HCT116 (cell line): ENCODE results near the gene TMOD1.

ENCODE experiments used
- CBX3 ChIP-seq: IDR thresholded peaks from 2 replicates; pipeline ENCODE4 v1.6.1; 2012; ENCODE audit warnings: low read depth
- CEBPB ChIP-seq: IDR thresholded peaks from 2 replicates; pipeline ENCODE4 v1.6.1; 2012; ENCODE audit warnings: low read depth
- EZH2 ChIP-seq: fragments of 200-600 bp; sonication (generic); IDR thresholded peaks from 2 replicates; pipeline ENCODE4 v1.6.1; 2017; ENCODE audit warnings: antibody characterized with exemption, mixed run types
- EZH2phosphoT487 ChIP-seq: fragments of 200-600 bp; IDR thresholded peaks from 2 replicates; pipeline ENCODE4 v1.6.1; 2018; ENCODE audit warnings: antibody characterized with exemption, borderline replicate concordance
- POLR2A ChIP-seq: IDR thresholded peaks from 2 replicates; pipeline ENCODE4 v1.7.0; 2011; ENCODE audit warnings: borderline replicate concordance; ENCODE audit not compliant: insufficient read depth, insufficient read length; ENCODE audit errors: extremely low read depth
- POLR2AphosphoS5 ChIP-seq: IDR thresholded peaks from 2 replicates; pipeline ENCODE4 v1.6.1; 2011; ENCODE audit warnings: mild to moderate bottlenecking, low read depth, low read length, moderate library complexity
- SRF ChIP-seq: IDR thresholded peaks from 2 replicates; pipeline ENCODE4 v1.6.1; 2012; ENCODE audit warnings: low read depth
- YY1 ChIP-seq: IDR thresholded peaks from 2 replicates; pipeline ENCODE4 v1.6.1; 2011; ENCODE audit warnings: low read length, low read depth, moderate library complexity, mild to moderate bottlenecking; ENCODE audit not compliant: insufficient replicate concordance; ENCODE audit errors: extremely low read depth
- TF ChIP-seq, protein P1 (sequence below), 3 experiments: fragments of 200-600 bp in 1 of 3; sonication (generic) in 1 of 3; IDR thresholded peaks in 2 of 3; conservative IDR thresholded peaks in 1 of 3; 2 replicates each; pipeline ENCODE4 v1.5.1; 2012 to 2017; ENCODE audit warnings: low read depth in 2 of 3, low read length in 2 of 3, antibody characterized with exemption in 1 of 3, borderline replicate concordance in 1 of 3, control low read depth in 1 of 3, mild to moderate bottlenecking in 1 of 3, mixed read lengths in 1 of 3, mixed run types in 1 of 3, moderate library complexity in 1 of 3; ENCODE audit not compliant: insufficient read depth in 1 of 3
- TF ChIP-seq, protein P2 (sequence below): IDR thresholded peaks from 2 replicates; pipeline ENCODE4 v1.6.1; 2012; ENCODE audit warnings: low read depth
- TF ChIP-seq, protein P3 (sequence below): IDR thresholded peaks from 2 replicates; pipeline ENCODE4 v1.6.1; 2012

DNA sequence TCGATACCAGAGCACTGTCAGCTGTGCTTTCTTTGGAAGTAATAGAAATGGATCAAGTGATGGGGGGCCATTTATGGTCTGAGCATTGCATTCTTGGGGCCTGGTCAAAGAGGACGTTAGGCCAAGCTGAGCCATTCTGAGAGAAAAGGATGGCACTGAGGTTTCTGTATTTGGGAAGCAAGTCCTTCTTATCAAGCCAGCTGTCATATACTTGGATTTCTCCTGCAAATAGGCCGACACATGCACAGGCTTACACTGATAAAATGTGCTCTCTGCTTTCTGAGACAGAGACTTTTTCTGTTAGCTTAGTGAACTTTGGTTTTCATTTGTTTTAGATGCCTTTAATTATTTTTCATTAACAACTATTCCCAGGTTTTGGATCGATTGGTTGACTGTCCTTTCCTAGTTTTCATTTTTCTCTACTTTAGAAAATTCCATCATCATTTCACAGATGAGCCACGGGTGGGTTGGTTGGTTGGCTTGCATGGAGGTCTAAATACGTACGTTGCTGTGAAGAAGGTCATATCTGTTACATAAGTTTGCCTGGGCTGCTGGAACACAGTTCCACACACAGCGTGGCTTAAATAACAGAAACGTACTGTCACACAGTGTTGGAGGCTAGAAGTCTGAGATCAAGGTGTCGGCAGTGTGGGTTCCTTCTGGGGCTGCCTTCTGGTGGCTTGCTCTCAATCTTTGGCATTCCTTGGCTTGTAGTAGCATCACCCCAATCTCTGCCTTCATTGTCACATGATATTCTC, 20.3 kb downstream of the TMOD1 start:
- TF ChIP-seq, protein P1, sequence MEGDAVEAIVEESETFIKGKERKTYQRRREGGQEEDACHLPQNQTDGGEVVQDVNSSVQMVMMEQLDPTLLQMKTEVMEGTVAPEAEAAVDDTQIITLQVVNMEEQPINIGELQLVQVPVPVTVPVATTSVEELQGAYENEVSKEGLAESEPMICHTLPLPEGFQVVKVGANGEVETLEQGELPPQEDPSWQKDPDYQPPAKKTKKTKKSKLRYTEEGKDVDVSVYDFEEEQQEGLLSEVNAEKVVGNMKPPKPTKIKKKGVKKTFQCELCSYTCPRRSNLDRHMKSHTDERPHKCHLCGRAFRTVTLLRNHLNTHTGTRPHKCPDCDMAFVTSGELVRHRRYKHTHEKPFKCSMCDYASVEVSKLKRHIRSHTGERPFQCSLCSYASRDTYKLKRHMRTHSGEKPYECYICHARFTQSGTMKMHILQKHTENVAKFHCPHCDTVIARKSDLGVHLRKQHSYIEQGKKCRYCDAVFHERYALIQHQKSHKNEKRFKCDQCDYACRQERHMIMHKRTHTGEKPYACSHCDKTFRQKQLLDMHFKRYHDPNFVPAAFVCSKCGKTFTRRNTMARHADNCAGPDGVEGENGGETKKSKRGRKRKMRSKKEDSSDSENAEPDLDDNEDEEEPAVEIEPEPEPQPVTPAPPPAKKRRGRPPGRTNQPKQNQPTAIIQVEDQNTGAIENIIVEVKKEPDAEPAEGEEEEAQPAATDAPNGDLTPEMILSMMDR (IDR thresholded peaks at IDR 0.05 in 2 of 3, conservative IDR thresholded peaks at IDR 0.05 in 1 of 3; ENCODE audit: borderline replicate concordance in 1 of 3, insufficient read depth in 1 of 3, low read depth in 2 of 3, low read length in 2 of 3), result no peak
- TF ChIP-seq EZH2phosphoT487 (no peak), CBX3 (no peak), POLR2AphosphoS5 (no peak), EZH2 (no peak), POLR2A (no peak), CEBPB (no peak), SRF (no peak), YY1 (no peak)
- TF ChIP-seq, protein P2, sequence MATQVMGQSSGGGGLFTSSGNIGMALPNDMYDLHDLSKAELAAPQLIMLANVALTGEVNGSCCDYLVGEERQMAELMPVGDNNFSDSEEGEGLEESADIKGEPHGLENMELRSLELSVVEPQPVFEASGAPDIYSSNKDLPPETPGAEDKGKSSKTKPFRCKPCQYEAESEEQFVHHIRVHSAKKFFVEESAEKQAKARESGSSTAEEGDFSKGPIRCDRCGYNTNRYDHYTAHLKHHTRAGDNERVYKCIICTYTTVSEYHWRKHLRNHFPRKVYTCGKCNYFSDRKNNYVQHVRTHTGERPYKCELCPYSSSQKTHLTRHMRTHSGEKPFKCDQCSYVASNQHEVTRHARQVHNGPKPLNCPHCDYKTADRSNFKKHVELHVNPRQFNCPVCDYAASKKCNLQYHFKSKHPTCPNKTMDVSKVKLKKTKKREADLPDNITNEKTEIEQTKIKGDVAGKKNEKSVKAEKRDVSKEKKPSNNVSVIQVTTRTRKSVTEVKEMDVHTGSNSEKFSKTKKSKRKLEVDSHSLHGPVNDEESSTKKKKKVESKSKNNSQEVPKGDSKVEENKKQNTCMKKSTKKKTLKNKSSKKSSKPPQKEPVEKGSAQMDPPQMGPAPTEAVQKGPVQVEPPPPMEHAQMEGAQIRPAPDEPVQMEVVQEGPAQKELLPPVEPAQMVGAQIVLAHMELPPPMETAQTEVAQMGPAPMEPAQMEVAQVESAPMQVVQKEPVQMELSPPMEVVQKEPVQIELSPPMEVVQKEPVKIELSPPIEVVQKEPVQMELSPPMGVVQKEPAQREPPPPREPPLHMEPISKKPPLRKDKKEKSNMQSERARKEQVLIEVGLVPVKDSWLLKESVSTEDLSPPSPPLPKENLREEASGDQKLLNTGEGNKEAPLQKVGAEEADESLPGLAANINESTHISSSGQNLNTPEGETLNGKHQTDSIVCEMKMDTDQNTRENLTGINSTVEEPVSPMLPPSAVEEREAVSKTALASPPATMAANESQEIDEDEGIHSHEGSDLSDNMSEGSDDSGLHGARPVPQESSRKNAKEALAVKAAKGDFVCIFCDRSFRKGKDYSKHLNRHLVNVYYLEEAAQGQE, result no peak
- TF ChIP-seq, protein P3, sequence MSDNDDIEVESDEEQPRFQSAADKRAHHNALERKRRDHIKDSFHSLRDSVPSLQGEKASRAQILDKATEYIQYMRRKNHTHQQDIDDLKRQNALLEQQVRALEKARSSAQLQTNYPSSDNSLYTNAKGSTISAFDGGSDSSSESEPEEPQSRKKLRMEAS, result no peak
